Measurements from ENCODE around the gene KCTD1. TPM values are rescaled to one million over a fixed set of nuclear protein-coding genes. Genes with fewer than 3 reads are reported as not detected.
A peak's percentile ranks its signal among the peaks of the same experiment; 100 is the strongest.

KCTD1 gene
- polyA plus RNA-seq, 1 donor from 2014 or later, result 0.55 TPM

DNA sequence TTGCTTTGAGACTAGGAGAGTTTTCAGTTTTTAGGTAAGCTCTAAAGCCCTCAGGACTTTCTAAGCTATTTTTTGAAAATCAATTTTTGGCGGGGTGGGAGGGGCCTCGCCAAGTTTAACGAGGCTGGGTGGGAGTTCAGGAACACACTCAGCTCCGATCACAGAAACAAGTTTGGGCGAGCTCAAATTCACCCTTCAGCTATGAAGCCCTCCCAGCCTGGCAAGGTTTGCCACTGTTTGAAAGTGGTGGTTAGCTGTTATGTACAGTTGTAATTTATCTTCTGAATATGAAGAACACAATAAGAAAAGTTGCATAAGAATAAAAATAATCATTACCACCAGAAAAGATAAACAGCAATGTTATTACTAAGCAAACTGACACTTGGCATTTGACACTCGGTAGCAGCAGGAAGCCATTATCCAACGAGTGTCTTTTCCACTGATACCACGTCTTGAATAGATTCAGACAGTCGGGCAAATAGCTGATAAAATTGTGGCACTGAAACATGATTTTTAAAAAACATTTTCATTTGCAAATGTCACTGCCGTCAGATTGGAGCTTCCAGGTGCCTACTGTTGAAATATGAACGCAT, 59.8 kb downstream of the KCTD1 start:
- H3K4me1 Mint-ChIP-seq, result no peaks in the 10 kb centered on the region
- H3K27ac Mint-ChIP-seq, result no peak overlapping the region
- H3K9me3 Mint-ChIP-seq, result peaks cover 0 to 2% (median 0%) of the 10 kb centered on the region in 3 donors
- no peak overlapping the region for H3K4me3 Mint-ChIP-seq
- H3K36me3 Mint-ChIP-seq, result peaks cover 4% of the 10 kb centered on the region
- no peaks in the 10 kb centered on the region for H3K27me3 Mint-ChIP-seq

DNA sequence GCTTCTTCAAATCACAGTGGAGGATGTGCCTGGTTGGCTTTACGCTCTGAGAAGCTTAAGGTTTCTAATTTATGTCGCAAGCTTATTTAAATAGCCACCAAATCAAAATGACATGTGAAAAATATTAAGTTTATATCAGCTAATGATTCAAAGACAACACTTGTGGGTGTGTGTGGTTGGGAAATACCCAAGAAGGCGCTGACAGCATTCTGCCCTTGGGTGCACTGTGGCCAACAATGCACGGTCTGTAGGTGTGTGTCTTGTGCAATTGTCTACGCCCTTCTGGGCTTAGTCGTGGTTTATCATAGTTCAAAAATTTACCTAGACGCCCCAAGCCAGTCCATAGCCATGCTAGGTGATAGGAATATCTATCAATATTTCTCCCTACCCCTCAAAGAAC, 60.9 kb downstream of the KCTD1 start:
- Mint-ChIP-seq H3K9me3 (peaks cover 0 to 2% (median 0%) of the 10 kb centered on the region in 3 donors), H3K4me1 (no peaks in the 10 kb centered on the region), H3K36me3 (peaks cover 4% of the 10 kb centered on the region), H3K27ac (no peak overlapping the region), H3K27me3 (no peaks in the 10 kb centered on the region), H3K4me3 (no peak overlapping the region)

DNA sequence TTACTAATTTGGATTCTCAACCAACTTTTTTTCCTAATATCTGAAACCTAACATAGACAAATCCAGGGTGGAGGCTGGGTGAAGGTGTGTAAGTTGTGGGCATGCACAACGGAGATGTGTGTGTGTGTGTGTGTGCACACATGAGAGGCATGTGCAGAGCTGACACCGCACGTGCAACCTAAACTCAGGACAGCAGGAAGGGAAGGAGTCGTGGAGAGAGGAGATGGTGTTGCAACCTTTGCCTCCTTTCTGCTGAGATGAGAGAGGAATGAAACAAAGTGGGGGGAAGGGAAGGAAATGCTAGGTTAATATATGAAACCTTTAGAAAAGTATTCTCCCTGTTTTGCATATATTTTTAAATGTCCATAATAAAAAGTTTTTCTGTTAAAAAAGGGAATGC, 64.7 kb downstream of the KCTD1 start:
- H3K4me1 Mint-ChIP-seq, result no peaks in the 10 kb centered on the region
- no peaks in the 10 kb centered on the region for H3K9me3 Mint-ChIP-seq
- no peak overlapping the region for H3K4me3 Mint-ChIP-seq
- H3K36me3 Mint-ChIP-seq, result peaks cover 3% of the 10 kb centered on the region
- peak overlapping the region in 1 of 3 donors; percentile 68 for H3K27ac Mint-ChIP-seq
- no peaks in the 10 kb centered on the region for H3K27me3 Mint-ChIP-seq

DNA sequence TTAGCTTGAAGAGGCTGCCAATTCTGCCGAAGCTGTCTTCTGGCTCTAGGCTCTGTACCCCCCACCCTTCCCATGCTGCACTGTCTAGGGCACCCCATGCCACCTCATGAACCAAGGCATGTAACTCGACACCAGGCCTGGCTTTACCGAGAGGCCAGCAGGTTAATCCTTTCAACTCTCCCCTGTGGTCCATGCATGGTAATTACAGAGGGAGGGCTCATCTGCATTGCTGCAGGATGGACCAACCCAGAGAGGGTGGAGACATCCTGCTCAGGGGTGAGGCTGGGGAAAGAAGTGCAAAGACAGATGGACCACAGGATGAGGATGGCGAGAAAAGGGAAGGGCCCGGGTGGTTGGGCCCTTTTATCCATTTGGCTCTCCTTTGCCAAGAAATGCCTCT, 65.8 kb downstream of the KCTD1 start:
- peaks cover 3% of the 10 kb centered on the region for H3K36me3 Mint-ChIP-seq
- H3K9me3 Mint-ChIP-seq, result no peaks in the 10 kb centered on the region
- no peak overlapping the region for H3K4me3 Mint-ChIP-seq
- no peak overlapping the region for H3K27ac Mint-ChIP-seq
- no peaks in the 10 kb centered on the region for H3K27me3 Mint-ChIP-seq
- H3K4me1 Mint-ChIP-seq, result peaks cover 0 to 2% (median 0%) of the 10 kb centered on the region in 3 donors

DNA sequence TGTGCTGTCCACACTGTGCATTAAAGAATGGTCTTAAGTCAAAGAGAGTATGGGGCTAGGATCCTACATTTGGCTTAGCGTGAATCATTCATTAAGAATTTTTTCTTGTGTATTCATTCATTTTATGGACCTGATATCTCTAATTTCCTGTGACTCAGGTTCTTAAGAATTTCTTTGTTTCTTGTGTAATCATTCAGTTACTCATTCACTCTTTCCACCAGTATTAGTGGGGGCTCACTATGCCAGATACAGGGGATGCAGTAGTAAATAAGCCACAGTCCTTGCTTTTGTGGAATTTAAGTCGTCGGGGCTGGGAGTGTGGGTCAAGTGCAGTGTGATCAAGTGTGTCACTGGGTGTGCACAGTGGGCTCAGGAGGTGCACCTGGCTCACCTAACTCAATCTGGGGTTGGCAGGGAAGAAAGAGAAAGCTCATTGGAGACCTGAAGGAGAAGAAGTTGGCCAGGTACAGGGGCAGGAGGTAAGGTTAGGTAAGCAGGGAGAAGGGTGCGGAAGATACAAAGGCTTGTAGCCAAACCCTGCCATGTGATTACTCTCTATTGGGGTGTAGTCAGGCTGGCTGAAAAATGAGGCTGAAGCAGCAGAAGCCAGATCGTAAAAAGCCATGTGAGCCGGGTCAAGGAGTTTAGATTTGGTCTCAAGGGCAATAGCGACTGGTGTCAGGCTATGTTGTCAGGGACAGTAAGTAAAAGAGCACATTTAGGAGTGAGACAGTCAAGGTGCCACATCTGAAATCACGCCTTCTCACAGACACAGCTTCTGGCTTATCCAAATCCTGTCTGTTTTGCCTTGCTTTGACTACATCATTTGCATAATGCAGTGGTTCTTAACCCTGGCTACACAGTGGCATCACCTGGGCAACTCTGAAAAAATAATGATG, 67.2 kb downstream of the KCTD1 start:
- no peak overlapping the region for H3K4me3 Mint-ChIP-seq
- peaks cover 3% of the 10 kb centered on the region for H3K36me3 Mint-ChIP-seq
- H3K27me3 Mint-ChIP-seq, result no peaks in the 10 kb centered on the region
- peak overlapping the region in 1 of 3 donors; percentile 12 for H3K27ac Mint-ChIP-seq
- H3K4me1 Mint-ChIP-seq, result peaks cover 0 to 2% (median 0%) of the 10 kb centered on the region in 3 donors
- H3K9me3 Mint-ChIP-seq, result no peaks in the 10 kb centered on the region

DNA sequence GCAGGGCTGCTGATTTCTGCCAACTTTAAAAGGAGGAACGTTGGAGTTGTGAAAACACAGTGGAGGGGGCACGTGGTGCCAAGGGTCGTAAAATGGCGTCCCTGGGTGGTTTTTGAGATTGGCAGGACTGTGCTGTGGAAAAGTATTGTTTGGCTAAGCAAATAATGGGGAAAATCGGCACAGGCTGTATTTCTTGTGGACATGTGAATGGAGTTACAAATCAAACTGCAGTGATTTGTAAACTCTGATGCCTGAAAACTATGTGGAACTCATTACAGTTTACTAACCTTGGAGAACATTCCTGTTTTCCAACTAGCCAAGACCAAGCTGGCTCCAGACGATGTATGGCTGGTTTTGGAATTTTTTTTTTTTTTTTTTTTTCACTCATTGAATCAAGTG, 68.7 kb downstream of the KCTD1 start:
- Mint-ChIP-seq H3K9me3 (no peaks in the 10 kb centered on the region), H3K27me3 (no peaks in the 10 kb centered on the region), H3K4me1 (peaks cover 0 to 2% (median 0%) of the 10 kb centered on the region in 3 donors), H3K4me3 (no peak overlapping the region), H3K36me3 (peaks cover 3% of the 10 kb centered on the region), H3K27ac (no peak overlapping the region)

DNA sequence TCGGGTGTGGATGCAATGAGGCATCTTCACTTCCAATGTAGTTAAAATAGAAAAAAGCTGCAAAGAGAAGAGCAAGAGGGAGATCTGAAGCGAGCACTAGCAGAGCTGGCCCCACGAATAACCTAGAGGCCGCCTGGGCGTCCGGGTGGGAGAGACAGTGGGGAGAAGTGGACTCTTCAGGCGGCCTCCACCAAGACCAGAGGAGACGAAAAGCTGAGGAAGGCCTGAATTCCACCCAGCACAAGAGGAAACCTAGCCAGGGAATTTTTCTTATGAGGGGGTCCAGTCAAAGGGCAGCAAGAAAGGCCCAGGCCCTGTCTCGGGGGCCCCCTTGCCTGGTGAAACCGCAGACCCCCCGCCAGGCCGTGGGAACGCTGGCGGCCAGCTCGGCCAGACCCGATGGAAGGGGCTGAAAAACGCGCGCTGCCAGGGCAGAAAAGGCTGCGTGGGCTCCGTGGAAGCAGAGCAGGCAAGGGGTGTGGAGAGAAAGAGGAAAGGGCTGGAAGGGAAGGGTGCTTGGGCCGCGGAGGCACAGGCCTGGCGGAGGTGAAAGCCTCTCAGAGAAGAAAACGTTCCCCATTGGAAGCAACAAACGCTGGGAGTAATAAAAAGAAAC, 69.2 kb downstream of the KCTD1 start:
- Mint-ChIP-seq H3K4me3 (no peak overlapping the region), H3K9me3 (no peaks in the 10 kb centered on the region), H3K4me1 (peaks cover 0 to 2% (median 0%) of the 10 kb centered on the region in 3 donors), H3K27ac (peak overlapping the region in 1 of 3 donors; percentile 16), H3K36me3 (peaks cover 3% of the 10 kb centered on the region), H3K27me3 (no peaks in the 10 kb centered on the region)

DNA sequence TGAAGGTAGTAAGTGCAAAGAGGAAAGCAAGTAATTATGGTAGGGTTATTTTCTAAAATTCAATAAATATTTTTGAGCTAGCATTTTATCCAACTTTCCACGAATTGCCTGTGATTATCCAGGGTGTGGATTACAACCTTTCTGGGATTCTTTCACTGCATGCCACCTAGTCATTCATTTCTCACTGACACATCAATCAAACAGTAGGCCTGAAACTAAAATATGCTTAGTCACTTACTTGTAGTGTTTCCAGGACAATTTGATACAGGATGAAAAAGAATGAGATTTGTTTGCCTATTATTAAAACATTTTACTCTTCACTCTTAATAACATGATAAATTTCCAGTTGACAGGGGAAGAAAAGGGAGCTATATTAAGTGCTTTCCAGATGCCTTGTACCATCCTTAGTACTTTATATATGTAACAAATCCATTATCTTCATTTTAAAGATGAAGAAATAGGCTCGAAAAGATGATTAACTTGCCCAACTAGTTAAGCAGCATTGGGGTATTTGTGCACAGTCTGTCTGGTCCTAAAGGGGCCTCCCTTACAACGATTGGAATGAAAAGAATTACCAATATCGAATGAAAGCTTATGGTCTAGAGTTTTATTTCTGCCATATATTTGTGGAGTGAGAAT, 70.4 kb downstream of the KCTD1 start:
- H3K27ac Mint-ChIP-seq, result no peak overlapping the region
- H3K36me3 Mint-ChIP-seq, result peaks cover 3% of the 10 kb centered on the region
- no peaks in the 10 kb centered on the region for H3K9me3 Mint-ChIP-seq
- no peaks in the 10 kb centered on the region for H3K27me3 Mint-ChIP-seq
- H3K4me3 Mint-ChIP-seq, result no peak overlapping the region
- H3K4me1 Mint-ChIP-seq, result peaks cover 0 to 2% (median 0%) of the 10 kb centered on the region in 3 donors

DNA sequence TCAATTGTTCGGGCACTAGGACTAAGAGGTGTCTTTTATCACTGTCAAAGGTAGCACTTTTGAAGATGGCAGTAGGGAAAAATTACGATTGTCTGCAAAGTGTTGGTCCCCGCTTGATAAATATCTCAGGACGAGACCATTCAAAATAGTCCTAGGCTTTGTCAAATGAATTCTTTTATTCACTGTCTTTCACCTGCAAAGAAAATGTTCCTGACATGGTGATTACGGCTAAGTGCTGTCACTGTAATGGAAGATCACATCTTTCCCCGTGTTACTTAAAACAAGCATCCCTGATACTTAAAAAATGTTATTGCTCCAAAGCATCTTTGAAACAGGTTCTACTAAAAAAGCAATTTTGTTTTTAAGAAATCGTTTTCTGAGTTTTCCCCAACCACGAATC, 71.7 kb downstream of the KCTD1 start:
- Mint-ChIP-seq H3K27me3 (no peaks in the 10 kb centered on the region), H3K4me3 (no peak overlapping the region), H3K9me3 (no peaks in the 10 kb centered on the region), H3K4me1 (peaks cover 0 to 2% (median 0%) of the 10 kb centered on the region in 3 donors), H3K36me3 (peaks cover 3% of the 10 kb centered on the region), H3K27ac (no peak overlapping the region)

DNA sequence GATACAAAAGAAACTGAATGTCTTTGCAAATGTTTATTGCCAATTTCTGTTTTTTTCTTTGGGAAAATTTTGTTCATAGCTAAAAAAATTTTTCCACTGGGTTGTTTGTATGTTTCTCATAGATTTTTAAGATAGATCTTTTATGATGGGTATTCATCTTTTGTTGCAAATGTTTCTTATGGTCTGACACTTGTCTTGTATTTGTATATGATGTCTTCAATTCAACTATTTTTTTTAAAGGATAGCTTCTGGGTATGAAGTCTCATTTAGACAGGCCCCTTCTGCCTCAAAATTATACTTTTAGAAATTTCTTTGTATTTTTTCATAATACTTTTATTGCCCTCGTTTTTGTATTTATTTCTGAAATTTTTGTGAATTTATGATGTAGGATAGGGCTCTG, 73.8 kb downstream of the KCTD1 start:
- peaks cover 0 to 8% (median 3%) of the 10 kb centered on the region in 3 donors for H3K4me1 Mint-ChIP-seq
- H3K36me3 Mint-ChIP-seq, result peaks cover 3% of the 10 kb centered on the region
- no peaks in the 10 kb centered on the region for H3K27me3 Mint-ChIP-seq
- no peaks in the 10 kb centered on the region for H3K9me3 Mint-ChIP-seq
- H3K27ac Mint-ChIP-seq, result no peak overlapping the region
- no peak overlapping the region for H3K4me3 Mint-ChIP-seq

DNA sequence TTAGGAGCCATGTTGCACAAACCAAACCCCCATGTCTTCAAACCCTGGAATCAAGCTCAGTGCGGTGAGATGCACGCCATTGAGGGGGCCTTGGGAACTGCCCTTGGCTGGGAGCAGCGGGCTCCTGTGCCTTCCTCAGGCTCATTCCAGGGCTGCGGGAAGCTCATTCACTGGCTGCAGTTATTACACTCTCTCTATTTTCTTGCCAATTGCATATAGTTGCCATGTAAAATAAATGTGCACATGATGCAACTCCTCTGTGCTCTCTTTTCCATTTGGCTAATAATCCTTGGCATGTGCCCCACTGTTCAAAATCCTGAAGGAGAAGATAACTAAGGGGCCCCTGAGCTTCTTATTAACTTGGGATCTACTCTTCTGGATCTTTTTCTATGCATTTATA, 74.7 kb downstream of the KCTD1 start:
- no peaks in the 10 kb centered on the region for H3K27me3 Mint-ChIP-seq
- no peaks in the 10 kb centered on the region for H3K36me3 Mint-ChIP-seq
- peaks cover 0 to 8% (median 3%) of the 10 kb centered on the region in 3 donors for H3K4me1 Mint-ChIP-seq
- H3K9me3 Mint-ChIP-seq, result no peaks in the 10 kb centered on the region
- no peak overlapping the region for H3K4me3 Mint-ChIP-seq
- no peak overlapping the region for H3K27ac Mint-ChIP-seq

DNA sequence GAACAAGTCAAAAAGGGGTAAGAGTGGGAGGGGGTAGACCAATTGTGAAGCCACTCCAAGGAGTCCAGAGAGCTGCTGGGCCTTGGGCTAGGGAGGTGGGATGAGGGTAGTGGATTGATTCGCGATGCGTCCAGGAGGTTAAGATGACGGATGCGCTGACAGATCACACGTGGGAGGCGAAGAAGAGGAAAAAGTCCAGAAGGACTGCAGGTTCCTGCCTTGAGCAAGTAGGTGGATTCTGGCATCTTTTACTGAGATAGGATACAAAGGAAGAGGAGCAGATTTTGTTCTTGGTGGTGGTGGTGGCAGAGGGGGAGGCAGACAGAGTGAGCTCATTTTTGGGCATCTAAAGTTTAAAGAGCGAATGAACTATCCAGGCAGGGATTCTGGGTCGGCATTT, 76.5 kb downstream of the KCTD1 start:
- Mint-ChIP-seq H3K9me3 (no peaks in the 10 kb centered on the region), H3K4me3 (no peak overlapping the region), H3K4me1 (peaks cover 0 to 10% (median 3%) of the 10 kb centered on the region in 3 donors), H3K27ac (no peak overlapping the region), H3K27me3 (no peaks in the 10 kb centered on the region), H3K36me3 (peaks cover 2% of the 10 kb centered on the region)

DNA sequence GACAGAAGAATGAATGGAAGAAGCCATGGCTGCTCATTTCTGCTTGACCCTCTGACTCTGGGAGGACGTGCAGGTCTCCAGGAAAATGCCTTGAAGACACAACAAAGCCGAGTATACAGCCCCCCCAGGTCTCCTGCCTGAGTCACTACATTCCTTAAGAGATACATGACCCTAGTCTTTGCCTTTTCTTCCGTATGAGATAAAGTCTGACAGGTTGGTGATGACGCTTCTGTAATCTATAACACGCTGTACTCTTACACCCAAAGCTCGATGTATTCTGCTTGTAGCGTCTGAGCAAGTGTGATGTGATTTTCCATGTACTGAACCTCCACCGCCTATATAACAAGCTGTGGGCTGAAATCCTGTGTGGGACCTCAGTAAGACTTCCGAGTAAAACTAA, 77.3 kb downstream of the KCTD1 start:
- no peak overlapping the region for H3K27ac Mint-ChIP-seq
- no peaks in the 10 kb centered on the region for H3K27me3 Mint-ChIP-seq
- peaks cover 2% of the 10 kb centered on the region for H3K36me3 Mint-ChIP-seq
- peaks cover 0 to 10% (median 3%) of the 10 kb centered on the region in 3 donors for H3K4me1 Mint-ChIP-seq
- H3K9me3 Mint-ChIP-seq, result no peaks in the 10 kb centered on the region
- H3K4me3 Mint-ChIP-seq, result no peak overlapping the region

DNA sequence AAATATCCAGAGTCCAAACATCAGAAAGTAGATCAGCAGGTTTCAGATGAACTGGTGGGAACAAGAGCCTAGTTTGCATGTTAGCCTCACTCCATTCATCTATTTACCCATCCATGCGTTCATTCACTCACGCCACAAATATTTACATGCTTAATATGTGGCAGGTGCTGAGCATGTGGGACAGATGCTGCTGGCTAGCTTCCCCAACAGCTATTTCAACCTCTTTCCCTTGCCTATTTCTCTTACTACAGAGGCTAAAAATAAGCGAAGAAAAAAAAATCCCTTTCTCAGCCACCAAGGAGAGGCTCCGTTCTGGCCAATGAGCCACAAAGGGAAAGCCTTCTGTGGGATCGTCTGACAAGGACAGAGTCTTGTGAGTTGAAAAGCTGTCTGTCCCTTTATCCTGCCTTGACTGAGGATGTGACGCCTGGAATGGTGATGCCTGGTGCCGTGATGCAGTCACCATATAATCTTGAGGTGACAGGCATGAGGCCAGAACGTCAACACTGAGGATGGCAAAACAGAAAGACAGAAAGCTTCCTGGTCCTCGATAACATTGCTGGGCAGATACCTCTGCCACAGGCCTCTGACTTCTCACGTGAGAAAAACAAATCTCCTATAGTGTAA, 78.2 kb downstream of the KCTD1 start:
- H3K27me3 Mint-ChIP-seq, result no peaks in the 10 kb centered on the region
- no peaks in the 10 kb centered on the region for H3K9me3 Mint-ChIP-seq
- peaks cover 2% of the 10 kb centered on the region for H3K36me3 Mint-ChIP-seq
- peak overlapping the region in 1 of 4 donors; percentile 14 for H3K4me3 Mint-ChIP-seq
- H3K27ac Mint-ChIP-seq, result no peak overlapping the region
- peaks cover 0 to 10% (median 3%) of the 10 kb centered on the region in 3 donors for H3K4me1 Mint-ChIP-seq
